Activated CD4-positive, alpha-beta T cell treated with anti-CD3 and anti-CD28 coated beads for 36 hours (primary cell): ENCODE data around the gene TMPRSS11E. TPM values are rescaled to one million over a fixed set of nuclear protein-coding genes. Genes with fewer than 3 reads are reported as not detected.
"Not testable (repeated sequence)": the region's sequence is repeated elsewhere in the genome, so short reads cannot be mapped to it uniquely, and the experiment has no call there.

Experiments
- ATAC-seq: fragments of 200-7000 bp; cut with Tn5 transposase; one replicate; pipeline ENCODE4 v1.10.0; 2021; ENCODE audit warnings: mild to moderate bottlenecking, moderate library complexity
- CTCF ChIA-PET: fragments of 350-600 bp; sonication (Branson Sonifier 250); formaldehyde crosslinking; loops from one replicate; lab custom pipeline; 2021; ENCODE audit warnings: antibody characterized with exemption; lab: Charles Lee
- POLR2A ChIA-PET: fragments of 350-600 bp; sonication (Branson Sonifier 250); formaldehyde crosslinking; loops from one replicate; lab custom pipeline; 2021; ENCODE audit warnings: antibody characterized with exemption, inconsistent platforms; lab: Charles Lee
- DNase-seq: peaks from one replicate; pipeline ENCODE4 v3.0.0-alpha.2; 2020
- H3K27ac Mint-ChIP-seq: one replicate; pipeline ENCODE4 v1.8.0; 2021; ENCODE audit warnings: mixed read lengths
- H3K27me3 Mint-ChIP-seq: one replicate; pipeline ENCODE4 v1.8.0; 2021; ENCODE audit warnings: mixed read lengths
- H3K36me3 Mint-ChIP-seq: one replicate; pipeline ENCODE4 v1.8.0; 2021; ENCODE audit warnings: low read depth, mixed read lengths
- H3K4me1 Mint-ChIP-seq: one replicate; pipeline ENCODE4 v1.8.0; 2021; ENCODE audit warnings: mixed read lengths
- H3K4me3 Mint-ChIP-seq: one replicate; pipeline ENCODE4 v1.8.0; 2021; ENCODE audit warnings: mild to moderate bottlenecking, moderate library complexity, mixed read lengths
- H3K9me3 Mint-ChIP-seq: one replicate; pipeline ENCODE4 v1.8.0; 2021; ENCODE audit warnings: low read depth, mixed read lengths
- intact Hi-C, 2 experiments: fragments of 100-400 bp; cut with DNase I in 1 of 2; cut with micrococcal nuclease in 1 of 2; formaldehyde crosslinking; loops; one replicate each; pipeline versions ENCODE4 v1.14.2 to v1.15.1; 2022 to 2024; cut with DNase I, micrococcal nuclease
- total RNA-seq, 2 experiments: library from RNA; stranded (reverse); gene quantifications; one replicate each; pipeline ENCODE4 v1.2.3, GENCODE V29; 2021

Gene TMPRSS11E
- total RNA-seq, 2 experiments from 2014 or later = 0.07 TPM; not detected in 1

DNA sequence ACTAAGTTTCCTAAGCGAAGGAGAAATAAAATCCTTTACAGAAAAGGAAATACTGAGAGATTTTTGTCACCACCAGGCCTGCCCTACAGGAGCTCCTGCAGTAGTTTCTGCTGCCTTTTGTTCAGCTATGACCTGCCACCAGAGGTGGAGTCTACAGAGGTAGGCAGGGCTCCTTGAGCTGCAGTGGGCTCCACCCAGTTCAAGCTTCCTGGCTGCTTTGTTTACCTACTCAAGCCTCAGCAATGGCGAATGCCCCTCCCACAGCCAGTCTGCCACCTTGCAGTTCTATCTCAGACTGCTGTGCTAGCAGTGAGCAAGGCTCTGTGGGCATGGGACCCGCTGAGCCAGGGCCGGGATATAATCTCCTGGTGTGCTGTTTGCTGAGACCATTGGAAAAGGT is 57.6 kb downstream of the TMPRSS11E start:
- H3K27ac Mint-ChIP-seq, H3K36me3 Mint-ChIP-seq, ATAC-seq, H3K9me3 Mint-ChIP-seq, H3K4me3 Mint-ChIP-seq, POLR2A ChIA-PET, H3K27me3 Mint-ChIP-seq, CTCF ChIA-PET: not testable (repeated sequence)
- DNase-seq = peak; percentile 12
- intact Hi-C loops = loop anchor here in 1 of 2 experiments (10.0 kb wide), 1 partner anchor 120 kb away; no protein-coding TSS in a partner anchor
- peaks cover 13% of the 10 kb centered on the region for H3K4me1 Mint-ChIP-seq

DNA sequence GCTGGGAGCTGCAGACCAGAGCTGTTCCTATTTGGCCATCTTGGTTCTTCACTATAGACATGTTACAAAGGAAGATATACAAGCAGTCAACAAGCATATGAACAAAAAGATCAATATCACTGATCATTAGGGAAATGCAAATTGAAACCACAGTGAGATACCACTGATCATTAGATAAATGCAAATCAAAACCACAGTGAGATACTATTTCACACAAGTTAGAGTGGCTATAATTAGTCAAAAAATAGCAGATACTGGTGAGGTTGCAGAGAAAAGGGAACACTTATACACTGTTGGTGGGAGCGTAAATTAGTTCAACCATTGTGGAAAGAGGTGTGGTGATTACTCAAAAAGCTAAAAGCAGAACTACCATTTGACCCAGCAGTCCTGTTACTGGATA is 58.2 kb downstream of the TMPRSS11E start:
- CTCF ChIA-PET = interaction anchor here (1.0 kb wide), 1 partner anchor 134 kb away, joined by 3 read pairs; no protein-coding TSS in a partner anchor
- H3K9me3 Mint-ChIP-seq, H3K27ac Mint-ChIP-seq, H3K27me3 Mint-ChIP-seq, POLR2A ChIA-PET, H3K36me3 Mint-ChIP-seq, H3K4me3 Mint-ChIP-seq, ATAC-seq, DNase-seq: not testable (repeated sequence)
- intact Hi-C loops = loop anchor here in 1 of 2 experiments (10.0 kb wide), 1 partner anchor 119 kb away; no protein-coding TSS in a partner anchor
- peaks cover 13% of the 10 kb centered on the region for H3K4me1 Mint-ChIP-seq

DNA sequence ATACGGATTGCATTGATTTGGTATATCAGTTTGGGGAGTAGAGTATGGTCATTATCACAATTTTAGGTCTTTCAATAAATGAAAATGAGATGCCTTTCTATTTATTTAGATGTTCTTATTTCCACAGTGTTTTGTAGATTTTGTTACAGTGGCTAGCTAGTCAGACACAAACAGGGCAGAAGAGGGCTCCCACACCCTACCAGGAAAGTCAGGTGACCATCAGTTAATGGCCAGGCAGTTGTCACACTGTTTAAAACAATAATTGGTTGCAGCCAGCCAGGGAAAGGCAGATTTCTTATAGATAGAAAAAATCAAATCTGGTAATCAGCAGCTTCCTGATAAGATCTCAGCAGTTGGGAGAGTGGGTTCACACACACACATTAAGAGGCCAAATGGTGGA is 71.6 kb downstream of the TMPRSS11E start:
- Mint-ChIP-seq H3K27ac (no peak overlapping the region), H3K9me3 (no peaks in the 10 kb centered on the region), H3K4me3 (no peak overlapping the region), H3K27me3 (no peaks in the 10 kb centered on the region), H3K36me3 (no peaks in the 10 kb centered on the region), H3K4me1 (no peaks in the 10 kb centered on the region)
- intact Hi-C loops = no loop called here
- ChIA-PET CTCF (no interaction called here), POLR2A (no interaction called here)
- no peak for ATAC-seq
- no peak for DNase-seq

DNA sequence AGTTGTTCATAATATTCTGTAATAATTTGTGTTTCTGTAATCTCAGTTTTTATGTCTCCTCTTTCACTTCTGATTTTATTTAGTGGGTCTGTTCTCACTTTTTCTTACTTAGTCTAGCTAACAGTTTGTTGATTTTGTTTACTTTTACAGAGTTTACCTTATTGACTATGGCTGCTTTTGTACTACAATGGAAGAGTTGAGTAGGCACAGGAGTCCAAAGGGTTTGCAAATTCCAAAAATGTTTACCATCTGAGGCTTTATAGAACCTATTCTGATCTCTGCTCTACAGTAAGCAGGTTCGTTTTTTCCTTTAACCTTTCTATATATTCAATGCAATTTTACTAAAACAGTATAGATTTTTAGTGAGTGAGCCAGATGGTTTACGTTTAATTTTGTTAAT is 73.7 kb downstream of the TMPRSS11E start:
- DNase-seq = no peak
- H3K4me1 Mint-ChIP-seq = no peaks in the 10 kb centered on the region
- intact Hi-C loops = no loop called here
- H3K9me3 Mint-ChIP-seq = no peaks in the 10 kb centered on the region
- ChIA-PET POLR2A (no interaction called here), CTCF (no interaction called here)
- no peak overlapping the region for H3K4me3 Mint-ChIP-seq
- H3K27ac Mint-ChIP-seq = no peak overlapping the region
- H3K27me3 Mint-ChIP-seq = no peaks in the 10 kb centered on the region
- no peak for ATAC-seq
- no peaks in the 10 kb centered on the region for H3K36me3 Mint-ChIP-seq

DNA sequence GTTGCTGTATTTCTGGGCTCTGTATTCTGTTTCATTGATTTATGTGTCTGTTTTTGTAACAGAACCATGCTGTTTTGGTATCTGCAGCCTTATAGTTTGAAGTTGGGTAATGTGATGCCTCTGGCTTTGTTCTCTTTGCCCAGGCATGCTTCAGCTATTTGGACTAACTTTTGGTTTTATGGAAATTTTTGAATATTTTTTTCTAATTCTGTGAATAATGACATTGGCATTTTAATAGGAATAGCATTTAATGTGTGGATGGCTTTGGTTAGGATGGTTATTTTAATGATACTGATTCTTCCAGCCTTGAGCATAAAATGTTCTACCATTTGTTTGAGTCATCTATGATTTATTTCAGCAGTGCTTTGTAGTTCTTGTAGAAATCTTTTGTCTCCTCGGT is 75.0 kb downstream of the TMPRSS11E start:
- intact Hi-C loops, DNase-seq, H3K27ac Mint-ChIP-seq, H3K4me1 Mint-ChIP-seq, H3K4me3 Mint-ChIP-seq, CTCF ChIA-PET, H3K9me3 Mint-ChIP-seq, ATAC-seq, POLR2A ChIA-PET, H3K36me3 Mint-ChIP-seq, H3K27me3 Mint-ChIP-seq: not testable (repeated sequence)

DNA sequence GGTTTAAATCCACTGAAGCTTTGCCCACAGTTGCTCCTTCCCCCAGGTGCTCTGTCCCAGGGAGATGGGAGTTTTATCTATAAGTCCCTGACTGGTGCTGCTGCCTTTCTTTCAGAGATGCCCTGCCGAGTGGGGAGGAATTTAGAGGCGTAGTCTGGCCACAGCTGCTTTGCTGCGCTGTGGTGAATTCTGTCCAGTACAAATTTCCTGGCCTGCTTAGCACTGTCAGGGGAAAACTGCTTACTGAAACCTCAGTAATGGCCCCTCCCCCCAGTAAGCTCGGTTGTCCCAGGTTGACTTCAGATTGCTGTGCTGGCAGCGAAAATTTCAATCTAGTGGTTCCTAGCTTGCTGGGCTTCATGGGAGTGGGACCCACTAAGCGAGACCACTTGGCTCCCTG is 88.7 kb downstream of the TMPRSS11E start:
- ChIA-PET CTCF (no interaction called here), POLR2A (no interaction called here)
- DNase-seq (no peak), ATAC-seq (no peak)
- intact Hi-C loops = no loop called here
- Mint-ChIP-seq H3K4me3 (no peak overlapping the region), H3K4me1 (no peaks in the 10 kb centered on the region), H3K27me3 (no peaks in the 10 kb centered on the region), H3K36me3 (no peaks in the 10 kb centered on the region), H3K27ac (no peak overlapping the region), H3K9me3 (no peaks in the 10 kb centered on the region)

DNA sequence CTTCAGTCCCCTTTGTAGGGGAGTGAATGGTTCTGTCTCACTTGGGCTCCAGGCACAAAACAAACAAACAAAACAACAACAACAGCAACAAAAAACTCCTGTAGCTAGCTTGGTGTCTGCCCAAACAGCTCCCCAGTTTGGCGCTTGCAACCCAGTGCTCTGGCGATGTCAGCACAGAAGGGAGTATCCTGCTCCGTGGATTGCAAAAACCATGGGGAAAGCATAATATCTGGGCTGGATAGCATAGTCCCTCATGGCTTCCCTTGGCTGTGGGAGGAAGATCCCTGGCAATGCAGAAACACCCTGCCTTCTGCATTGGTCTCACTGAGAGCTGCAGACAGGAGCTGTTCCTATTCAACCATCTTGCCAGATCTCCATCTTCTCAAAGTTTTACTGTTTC is 89.1 kb downstream of the TMPRSS11E start:
- H3K4me3 Mint-ChIP-seq = no peak overlapping the region
- H3K27me3 Mint-ChIP-seq = no peaks in the 10 kb centered on the region
- ATAC-seq (no peak), DNase-seq (no peak)
- intact Hi-C loops = no loop called here
- ChIA-PET POLR2A (no interaction called here), CTCF (no interaction called here)
- no peak overlapping the region for H3K27ac Mint-ChIP-seq
- H3K4me1 Mint-ChIP-seq = no peaks in the 10 kb centered on the region
- no peaks in the 10 kb centered on the region for H3K36me3 Mint-ChIP-seq
- H3K9me3 Mint-ChIP-seq = no peaks in the 10 kb centered on the region

DNA sequence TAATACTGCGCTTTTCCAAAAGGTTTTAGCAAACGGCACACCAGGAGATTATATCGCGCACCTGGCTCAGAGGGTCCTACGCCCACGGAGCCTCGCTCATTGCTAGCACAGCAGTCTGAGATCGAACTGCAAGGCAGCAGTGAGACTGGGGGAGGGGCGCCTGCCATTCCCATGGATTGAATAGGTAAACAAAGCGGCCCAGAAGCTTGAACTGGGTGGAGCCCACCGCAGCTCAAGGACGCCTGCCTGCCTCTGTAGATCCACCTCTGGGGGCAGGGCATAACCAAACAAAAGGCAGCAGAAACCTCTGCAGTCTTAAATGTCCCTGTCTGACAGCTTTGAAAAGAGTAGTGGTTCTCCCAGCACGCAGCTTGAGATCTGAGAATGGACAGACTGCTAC is 95.5 kb downstream of the TMPRSS11E start:
- POLR2A ChIA-PET, H3K4me3 Mint-ChIP-seq, H3K27me3 Mint-ChIP-seq: not testable (repeated sequence)

More for the DNA sequence above, 95.5 kb downstream of the TMPRSS11E start:
- H3K9me3 Mint-ChIP-seq, ATAC-seq, intact Hi-C loops, H3K27ac Mint-ChIP-seq, CTCF ChIA-PET, DNase-seq, H3K4me1 Mint-ChIP-seq, H3K36me3 Mint-ChIP-seq: not testable (repeated sequence)

Other genes with a start within 250 kb of the TMPRSS11E start
- not detected for gene TMPRSS11B, start 201.8 kb upstream of the TMPRSS11E start, total RNA-seq
- gene YTHDC1, start 97.4 kb upstream of the TMPRSS11E start, total RNA-seq = 10 to 100 TPM; 78.5 to 83.0 TPM
- gene UGT2B17, start 128.9 kb downstream of the TMPRSS11E start, total RNA-seq = not detected
- not detected for gene UGT2B15, start 223.2 kb downstream of the TMPRSS11E start, total RNA-seq